ENCODE measurements around the gene AKAP6. TPM values are rescaled to one million over a fixed set of nuclear protein-coding genes. Genes with fewer than 3 reads are reported as not detected.

The AKAP6 gene
- total RNA-seq, 1 donor from 2014 or later, result 0.64 TPM

- DNase-seq (ENCODE audit: low read depth in 2 of 2), result no peak
Measured at GRCh38 chr14:32531942-32532515, 202.9 kb downstream of the AKAP6 start.

- no peak for DNase-seq (ENCODE audit: low read depth in 2 of 2)
Measured at GRCh38 chr14:32534145-32534544, 205.0 kb downstream of the AKAP6 start.

- no peak for DNase-seq (ENCODE audit: low read depth in 2 of 2)
Measured at GRCh38 chr14:32536175-32536574, 207.1 kb downstream of the AKAP6 start.

GRCh38 chr14:32537166-32537565 is 208.1 kb downstream of the AKAP6 start:
- no peak for DNase-seq (ENCODE audit: low read depth in 2 of 2)

- DNase-seq (ENCODE audit: low read depth in 2 of 2), result no peak
Measured at GRCh38 chr14:32542507-32542906, 213.4 kb downstream of the AKAP6 start.

GRCh38 chr14:32545095-32545494 is 216.0 kb downstream of the AKAP6 start:
- DNase-seq (ENCODE audit: low read depth in 2 of 2), result no peak

GRCh38 chr14:32545506-32546210 is 216.6 kb downstream of the AKAP6 start:
- DNase-seq (ENCODE audit: low read depth in 2 of 2), result no peak

GRCh38 chr14:32546246-32546645 is 217.1 kb downstream of the AKAP6 start:
- no peak for DNase-seq (ENCODE audit: low read depth in 2 of 2)

GRCh38 chr14:32552766-32553165 is 223.7 kb downstream of the AKAP6 start:
- DNase-seq (ENCODE audit: low read depth in 2 of 2), result no peak

- no peak for DNase-seq (ENCODE audit: low read depth in 2 of 2)
Measured at GRCh38 chr14:32559048-32559447, 229.9 kb downstream of the AKAP6 start.

- no peak for DNase-seq (ENCODE audit: low read depth in 2 of 2)
Measured at GRCh38 chr14:32559590-32559989, 230.5 kb downstream of the AKAP6 start.

- peak; percentile 72 to 80 for DNase-seq (ENCODE audit: low read depth in 2 of 2)
Measured at GRCh38 chr14:32560209-32560857, 231.2 kb downstream of the AKAP6 start.

- no peak for DNase-seq (ENCODE audit: low read depth in 2 of 2)
Measured at GRCh38 chr14:32561520-32561919, 232.4 kb downstream of the AKAP6 start.

- peak in 1 of 2 donors; percentile 11 for DNase-seq (ENCODE audit: low read depth in 2 of 2)
Measured at GRCh38 chr14:32564596-32564995, 235.5 kb downstream of the AKAP6 start.

- no peak for DNase-seq (ENCODE audit: low read depth in 2 of 2)
Measured at GRCh38 chr14:32565256-32565655, 236.2 kb downstream of the AKAP6 start.

- no peak for DNase-seq (ENCODE audit: low read depth in 2 of 2)
Measured at GRCh38 chr14:32567543-32568384, 238.7 kb downstream of the AKAP6 start.

- no peak for DNase-seq (ENCODE audit: low read depth in 2 of 2)
Measured at GRCh38 chr14:32571551-32571950, 242.5 kb downstream of the AKAP6 start.

GRCh38 chr14:32571995-32572866 is 243.1 kb downstream of the AKAP6 start:
- DNase-seq (ENCODE audit: low read depth in 2 of 2), result no peak

- no peak for DNase-seq (ENCODE audit: low read depth in 2 of 2)
Measured at GRCh38 chr14:32572867-32573150, 243.7 kb downstream of the AKAP6 start.

- no peak for DNase-seq (ENCODE audit: low read depth in 2 of 2)
Measured at GRCh38 chr14:32574269-32574668, 245.2 kb downstream of the AKAP6 start.

- DNase-seq (ENCODE audit: low read depth in 2 of 2), result peak; percentile 36 to 65
Measured at GRCh38 chr14:32576088-32576795, 247.1 kb downstream of the AKAP6 start.
